ENCODE results near the gene RBM6.
"Not testable (repeated sequence)": the region's sequence is repeated elsewhere in the genome, so short reads cannot be mapped to it uniquely, and the experiment has no call there.

Gene RBM6

DNA sequence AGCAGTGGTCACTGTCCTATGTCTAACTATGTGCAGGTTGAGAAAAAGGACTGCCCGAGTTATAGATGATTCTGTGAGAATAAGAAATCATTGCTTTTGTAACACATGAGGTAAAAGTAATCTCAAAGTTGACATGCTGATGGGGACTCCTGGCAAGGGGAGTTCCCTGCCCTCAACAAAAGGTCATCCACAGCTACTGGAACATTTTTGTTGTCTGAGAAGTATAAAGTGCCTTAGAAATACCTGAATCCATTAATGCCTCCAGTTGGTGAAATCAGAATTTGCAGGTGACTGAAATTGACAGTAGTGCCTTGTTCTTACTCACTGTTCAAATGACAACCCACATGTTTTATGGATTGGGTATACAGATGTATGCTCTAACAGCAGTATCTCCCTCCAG, 105.0 kb downstream of the RBM6 start:
- Histone ChIP-seq H3K27ac (ENCODE audit: low read depth, low read length) (no peak overlapping the region), H3K9me3 (ENCODE audit: control insufficient read depth, insufficient read depth, low read length) (no peaks in the 10 kb centered on the region), H3K4me3 (ENCODE audit: low read depth, low read length) (no peak overlapping the region), H3K4me1 (ENCODE audit: control insufficient read depth, insufficient read depth, low read length) (no peaks in the 10 kb centered on the region), H3K27me3 (ENCODE audit: control insufficient read depth, insufficient read depth, low read length) (no peaks in the 10 kb centered on the region), H3K36me3 (ENCODE audit: control insufficient read depth, insufficient read depth, low read length) (peaks cover 23% of the 10 kb centered on the region), H3K9ac (ENCODE audit: low read depth, low read length) (no peak overlapping the region)

DNA sequence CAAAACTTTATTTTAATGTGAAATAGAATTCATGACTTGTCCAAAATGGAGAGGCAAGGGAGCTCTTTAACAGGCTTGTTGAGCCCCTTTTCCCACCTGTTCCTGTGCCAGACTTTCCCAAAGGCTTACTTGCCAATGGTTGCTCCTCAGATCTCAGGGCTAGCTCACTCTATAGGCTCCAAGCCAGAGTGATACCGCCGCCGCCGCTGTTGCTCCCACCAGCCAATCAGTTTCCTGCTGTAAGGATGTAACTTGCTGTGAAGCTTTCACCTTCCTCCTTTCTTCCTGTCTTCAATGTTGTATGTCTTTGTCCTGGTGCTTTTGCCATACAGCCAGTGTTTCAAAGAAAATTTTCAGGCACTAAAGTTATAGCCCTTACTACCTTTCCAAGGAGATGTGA, 107.5 kb downstream of the RBM6 start:
- peaks cover 39% of the 10 kb centered on the region for H3K36me3 ChIP-seq (ENCODE audit: control insufficient read depth, insufficient read depth, low read length)
- H3K9ac ChIP-seq (ENCODE audit: low read depth, low read length): no peak overlapping the region
- no peak overlapping the region for H3K4me3 ChIP-seq (ENCODE audit: low read depth, low read length)
- H3K27ac ChIP-seq (ENCODE audit: low read depth, low read length): no peak overlapping the region
- no peaks in the 10 kb centered on the region for H3K27me3 ChIP-seq (ENCODE audit: control insufficient read depth, insufficient read depth, low read length)
- no peaks in the 10 kb centered on the region for H3K4me1 ChIP-seq (ENCODE audit: control insufficient read depth, insufficient read depth, low read length)
- no peaks in the 10 kb centered on the region for H3K9me3 ChIP-seq (ENCODE audit: control insufficient read depth, insufficient read depth, low read length)

DNA sequence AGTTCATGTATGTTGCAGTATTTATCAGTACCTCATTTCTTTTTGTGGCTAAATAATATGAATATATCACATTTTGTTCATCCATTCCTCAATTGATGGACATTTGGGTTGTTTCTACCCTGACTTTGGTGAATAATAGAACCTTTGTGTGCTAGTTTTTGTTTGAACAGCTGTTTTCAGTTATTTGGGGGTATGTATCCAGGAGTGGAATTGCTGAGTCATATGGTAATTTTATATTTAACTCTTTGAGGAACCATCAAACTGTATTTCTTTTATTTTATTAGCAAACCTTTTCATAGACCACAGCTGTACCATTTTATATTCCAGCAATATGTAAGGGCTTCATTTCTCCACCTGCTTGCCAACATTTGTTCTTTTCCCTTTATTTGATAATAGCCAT, 110.4 kb downstream of the RBM6 start:
- Histone ChIP-seq H3K36me3 (ENCODE audit: control insufficient read depth, insufficient read depth, low read length) (peaks cover 53% of the 10 kb centered on the region), H3K9me3 (ENCODE audit: control insufficient read depth, insufficient read depth, low read length) (no peaks in the 10 kb centered on the region), H3K27me3 (ENCODE audit: control insufficient read depth, insufficient read depth, low read length) (no peaks in the 10 kb centered on the region), H3K4me1 (ENCODE audit: control insufficient read depth, insufficient read depth, low read length) (no peaks in the 10 kb centered on the region), H3K4me3 (ENCODE audit: low read depth, low read length) (no peak overlapping the region), H3K27ac (ENCODE audit: low read depth, low read length) (no peak overlapping the region), H3K9ac (ENCODE audit: low read depth, low read length) (no peak overlapping the region)

DNA sequence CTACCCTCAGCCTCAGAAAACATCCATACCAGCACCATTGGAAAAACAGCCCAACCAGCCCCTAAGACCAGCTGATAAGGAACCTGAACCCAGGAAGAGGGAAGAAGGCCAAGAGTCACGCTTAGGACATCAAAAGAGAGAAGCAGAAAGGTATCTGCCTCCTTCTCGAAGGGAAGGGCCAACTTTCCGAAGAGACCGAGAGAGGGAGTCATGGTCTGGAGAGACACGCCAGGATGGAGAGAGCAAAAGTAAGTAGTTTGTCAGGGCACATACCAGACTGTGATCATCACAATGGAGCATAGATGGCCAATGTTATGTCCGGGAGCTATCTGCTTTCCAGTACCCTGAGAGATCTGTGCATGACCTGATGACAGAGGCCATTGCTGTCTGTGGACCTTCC, 117.8 kb downstream of the RBM6 start:
- Histone ChIP-seq H3K27me3 (ENCODE audit: control insufficient read depth, insufficient read depth, low read length) (no peaks in the 10 kb centered on the region), H3K36me3 (ENCODE audit: control insufficient read depth, insufficient read depth, low read length) (peaks cover 75% of the 10 kb centered on the region), H3K9ac (ENCODE audit: low read depth, low read length) (no peak overlapping the region), H3K4me3 (ENCODE audit: low read depth, low read length) (no peak overlapping the region), H3K9me3 (ENCODE audit: control insufficient read depth, insufficient read depth, low read length) (no peaks in the 10 kb centered on the region), H3K27ac (ENCODE audit: low read depth, low read length) (no peak overlapping the region), H3K4me1 (ENCODE audit: control insufficient read depth, insufficient read depth, low read length) (no peaks in the 10 kb centered on the region)

DNA sequence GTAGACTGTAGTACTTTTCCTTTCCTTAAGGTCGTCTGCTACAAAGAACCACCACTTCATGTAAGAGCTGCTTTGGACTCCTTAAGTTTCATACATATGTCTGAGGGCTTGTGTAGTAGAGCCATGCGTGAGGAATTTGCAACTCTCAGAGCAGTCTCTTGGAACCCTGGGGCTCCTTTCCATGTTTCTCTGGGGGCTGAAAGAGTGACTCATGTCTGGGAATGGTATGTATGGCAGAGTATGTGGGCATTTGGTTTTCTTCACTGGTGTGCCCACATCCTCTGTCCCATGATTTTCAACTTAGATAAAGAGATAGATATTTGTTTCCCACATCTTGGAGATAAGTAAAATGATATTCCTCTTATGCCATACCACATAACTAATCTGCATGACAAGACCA, 128.2 kb downstream of the RBM6 start:
- no peak overlapping the region for H3K9ac ChIP-seq (ENCODE audit: low read depth, low read length)
- H3K4me3 ChIP-seq (ENCODE audit: low read depth, low read length): no peak overlapping the region
- H3K27ac ChIP-seq (ENCODE audit: low read depth, low read length): no peak overlapping the region
- peaks cover 91% of the 10 kb centered on the region for H3K36me3 ChIP-seq (ENCODE audit: control insufficient read depth, insufficient read depth, low read length)
- no peaks in the 10 kb centered on the region for H3K27me3 ChIP-seq (ENCODE audit: control insufficient read depth, insufficient read depth, low read length)
- H3K4me1 ChIP-seq (ENCODE audit: control insufficient read depth, insufficient read depth, low read length): no peaks in the 10 kb centered on the region
- H3K9me3 ChIP-seq (ENCODE audit: control insufficient read depth, insufficient read depth, low read length): no peaks in the 10 kb centered on the region

DNA sequence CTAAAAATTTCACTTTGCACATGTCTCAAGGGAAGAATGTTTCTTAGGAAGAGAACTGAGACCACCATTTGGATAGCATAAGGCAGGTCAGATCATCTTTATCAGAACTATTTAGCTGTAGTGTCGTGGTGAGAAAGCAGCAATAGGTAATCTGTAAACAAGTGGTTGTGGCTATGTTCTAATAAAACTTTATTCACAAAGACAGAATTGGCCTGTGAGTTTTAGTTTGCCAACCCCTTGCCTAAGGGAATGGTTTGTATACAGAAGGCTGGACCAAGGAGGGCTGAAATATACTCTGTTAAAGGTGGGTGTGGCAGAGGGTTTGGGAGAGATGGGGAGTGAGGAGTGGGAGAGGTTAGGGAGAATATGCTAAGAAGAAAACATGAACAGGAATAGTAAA, 138.1 kb downstream of the RBM6 start:
- no peak overlapping the region for H3K9ac ChIP-seq (ENCODE audit: low read depth, low read length)
- peaks cover 29% of the 10 kb centered on the region for H3K36me3 ChIP-seq (ENCODE audit: control insufficient read depth, insufficient read depth, low read length)
- H3K4me3 ChIP-seq (ENCODE audit: low read depth, low read length): no peak overlapping the region
- H3K27ac ChIP-seq (ENCODE audit: low read depth, low read length): no peak overlapping the region
- no peaks in the 10 kb centered on the region for H3K9me3 ChIP-seq (ENCODE audit: control insufficient read depth, insufficient read depth, low read length)
- no peaks in the 10 kb centered on the region for H3K4me1 ChIP-seq (ENCODE audit: control insufficient read depth, insufficient read depth, low read length)
- H3K27me3 ChIP-seq (ENCODE audit: control insufficient read depth, insufficient read depth, low read length): no peaks in the 10 kb centered on the region

DNA sequence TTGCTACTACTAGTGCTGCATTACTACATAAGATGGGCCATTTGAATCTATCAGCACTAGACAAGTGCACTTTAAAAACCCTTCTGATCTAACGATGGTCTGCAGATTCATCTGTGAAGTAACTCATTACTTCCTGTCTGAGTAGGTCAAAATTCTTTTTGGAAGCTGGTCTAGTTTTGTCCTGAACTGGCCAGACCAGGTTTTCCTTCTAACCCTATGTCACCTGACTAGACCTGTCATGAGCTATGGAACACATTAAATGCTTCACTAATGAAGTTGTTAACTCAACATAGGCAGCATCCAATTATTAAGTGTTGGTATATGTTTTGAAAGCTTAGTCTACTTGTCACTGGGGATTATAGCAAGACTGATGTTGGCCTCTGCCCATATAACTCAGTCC, 138.7 kb downstream of the RBM6 start:
- Histone ChIP-seq H3K9ac (ENCODE audit: low read depth, low read length) (no peak overlapping the region), H3K27ac (ENCODE audit: low read depth, low read length) (no peak overlapping the region), H3K9me3 (ENCODE audit: control insufficient read depth, insufficient read depth, low read length) (no peaks in the 10 kb centered on the region), H3K4me3 (ENCODE audit: low read depth, low read length) (no peak overlapping the region), H3K27me3 (ENCODE audit: control insufficient read depth, insufficient read depth, low read length) (no peaks in the 10 kb centered on the region), H3K36me3 (ENCODE audit: control insufficient read depth, insufficient read depth, low read length) (peaks cover 23% of the 10 kb centered on the region), H3K4me1 (ENCODE audit: control insufficient read depth, insufficient read depth, low read length) (no peaks in the 10 kb centered on the region)

DNA sequence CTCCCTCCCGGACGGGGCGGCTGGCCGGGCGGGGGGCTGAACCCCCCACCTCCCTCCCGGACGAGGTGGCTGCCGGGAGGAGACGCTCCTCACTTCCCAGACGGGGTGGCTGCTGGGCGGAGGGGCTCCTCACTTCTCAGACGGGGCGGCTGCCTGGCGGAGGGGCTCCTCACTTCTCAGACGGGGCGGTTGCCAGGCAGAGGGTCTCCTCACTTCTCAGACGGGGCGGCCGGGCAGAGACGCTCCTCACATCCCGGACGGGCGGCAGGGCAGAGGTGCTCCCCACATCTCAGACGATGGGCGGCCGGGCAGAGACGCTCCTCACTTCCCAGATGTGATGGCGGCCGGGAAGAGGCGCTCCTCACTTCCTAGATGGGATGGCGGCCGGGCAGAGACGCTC, 145.0 kb downstream of the RBM6 start:
- H3K4me3 ChIP-seq (ENCODE audit: low read depth, low read length); H3K27ac ChIP-seq (ENCODE audit: low read depth, low read length); H3K9ac ChIP-seq (ENCODE audit: low read depth, low read length); H3K9me3 ChIP-seq (ENCODE audit: control insufficient read depth, insufficient read depth, low read length); H3K4me1 ChIP-seq (ENCODE audit: control insufficient read depth, insufficient read depth, low read length); H3K27me3 ChIP-seq (ENCODE audit: control insufficient read depth, insufficient read depth, low read length); H3K36me3 ChIP-seq (ENCODE audit: control insufficient read depth, insufficient read depth, low read length): not testable (repeated sequence)

DNA sequence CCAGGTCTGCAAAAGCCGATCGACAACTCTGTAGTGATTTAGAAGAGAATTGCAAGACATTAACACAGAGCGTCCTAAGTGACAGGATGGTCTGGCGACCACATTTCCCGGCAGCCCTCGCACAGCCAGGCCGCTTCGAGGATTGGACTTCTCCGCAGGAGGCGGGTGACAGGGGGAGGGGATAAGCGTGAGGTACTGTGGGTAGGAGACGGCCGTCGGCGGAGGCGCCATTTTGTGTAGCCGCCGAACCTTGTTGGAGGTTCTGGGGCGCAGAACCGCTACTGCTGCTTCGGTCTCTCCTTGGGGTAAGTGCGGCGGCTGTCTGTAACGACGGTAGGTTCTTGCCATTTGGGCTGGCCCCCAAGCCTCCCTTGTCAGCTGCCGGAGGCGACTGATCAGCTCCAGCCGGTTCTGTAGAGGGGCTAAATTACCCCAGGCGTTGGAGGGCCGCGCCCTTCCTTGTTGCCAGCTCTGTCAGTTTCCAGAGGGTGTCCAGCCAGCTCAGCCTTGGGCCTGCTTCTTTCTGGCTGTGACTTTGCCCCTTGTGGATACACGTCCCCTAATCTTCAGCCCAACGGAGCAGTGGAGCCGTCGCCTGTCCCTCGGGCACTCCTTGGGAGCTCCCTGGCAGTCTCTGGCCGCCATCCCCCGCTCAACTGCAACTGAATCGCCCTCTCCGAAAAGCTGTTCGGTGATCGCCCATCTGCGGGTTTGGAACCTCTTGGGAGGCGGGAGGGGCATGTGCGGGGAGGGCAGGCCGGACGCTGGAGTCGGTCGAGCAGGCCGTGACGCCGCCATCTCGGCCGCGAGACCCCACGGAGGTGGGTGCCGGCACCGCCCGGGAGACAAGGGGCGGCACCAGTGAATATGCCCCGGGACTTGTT, 149.0 kb downstream of the RBM6 start, which contains the start of gene RBM5:
TSS of gene RBM5 (plus strand) at position 195 of the 884 bp plus-strand sequence. CDS start 1,516 bp downstream, outside the sequence.
- peaks cover 39% of the 10 kb centered on the region for H3K36me3 ChIP-seq (ENCODE audit: control insufficient read depth, insufficient read depth, low read length)
- H3K9ac ChIP-seq (ENCODE audit: low read depth, low read length): peak within 1 kb of the TSS; percentile 96
- H3K27me3 ChIP-seq (ENCODE audit: control insufficient read depth, insufficient read depth, low read length): no peaks in the 10 kb centered on the region
- no peaks in the 10 kb centered on the region for H3K9me3 ChIP-seq (ENCODE audit: control insufficient read depth, insufficient read depth, low read length)
- H3K27ac ChIP-seq (ENCODE audit: low read depth, low read length): peak within 1 kb of the TSS; percentile 93
- peak within 1 kb of the TSS; percentile 100 for H3K4me3 ChIP-seq (ENCODE audit: low read depth, low read length)
- no peaks in the 10 kb centered on the region; the same call in 1 of the 2 replicates for H3K4me1 ChIP-seq (ENCODE audit: control insufficient read depth, insufficient read depth, low read length)

DNA sequence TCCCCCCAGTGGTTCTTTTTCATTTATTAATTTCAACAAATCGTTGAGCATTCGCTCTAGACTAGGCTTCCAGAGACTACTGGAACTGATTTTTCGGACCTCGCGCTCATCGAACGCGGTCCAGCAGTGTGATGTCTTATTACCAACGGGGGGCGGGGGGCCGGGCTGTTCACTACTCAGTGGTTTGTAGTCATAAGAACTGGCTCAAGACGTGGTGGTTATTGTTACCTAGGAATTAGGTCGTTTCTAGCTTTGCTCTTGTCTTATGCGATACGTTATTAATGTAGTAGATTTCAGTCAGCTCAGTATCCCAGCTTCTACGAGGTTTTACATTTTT, 149.6 kb downstream of the RBM6 start:
- Histone ChIP-seq H3K9me3 (ENCODE audit: control insufficient read depth, insufficient read depth, low read length) (no peaks in the 10 kb centered on the region), H3K27me3 (ENCODE audit: control insufficient read depth, insufficient read depth, low read length) (no peaks in the 10 kb centered on the region), H3K4me3 (ENCODE audit: low read depth, low read length) (peak overlapping the region; percentile 100), H3K27ac (ENCODE audit: low read depth, low read length) (peak overlapping the region; percentile 93), H3K36me3 (ENCODE audit: control insufficient read depth, insufficient read depth, low read length) (peaks cover 45% of the 10 kb centered on the region), H3K9ac (ENCODE audit: low read depth, low read length) (peak overlapping the region; percentile 96), H3K4me1 (ENCODE audit: control insufficient read depth, insufficient read depth, low read length) (no peaks in the 10 kb centered on the region; the same call in 1 of the 2 replicates)

DNA sequence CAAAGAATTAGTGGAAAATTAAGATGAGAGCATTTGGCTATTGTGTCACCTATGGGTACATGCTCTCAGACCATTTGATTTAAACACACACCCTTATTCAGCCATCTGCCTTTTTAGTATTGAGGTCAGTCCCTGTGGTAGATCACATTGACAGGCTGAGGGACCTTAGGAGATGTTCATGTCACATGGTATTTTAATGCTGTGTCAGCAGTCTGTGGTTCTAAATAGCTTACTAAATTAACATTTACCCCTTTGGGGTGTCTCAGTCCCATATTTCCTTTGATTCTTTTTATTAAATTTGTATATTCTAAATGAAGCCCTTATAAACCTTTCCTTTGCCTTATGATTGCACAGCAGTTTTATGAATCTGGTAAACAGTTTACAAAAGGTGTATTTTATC, 151.0 kb downstream of the RBM6 start:
- no peak overlapping the region for H3K27ac ChIP-seq (ENCODE audit: low read depth, low read length)
- H3K27me3 ChIP-seq (ENCODE audit: control insufficient read depth, insufficient read depth, low read length): no peaks in the 10 kb centered on the region
- H3K9ac ChIP-seq (ENCODE audit: low read depth, low read length): no peak overlapping the region
- 0 out of 2 replicates have a peak overlapping the region, but pooled peaks have one; percentile 100 for H3K4me3 ChIP-seq (ENCODE audit: low read depth, low read length)
- no peaks in the 10 kb centered on the region; the same call in 1 of the 2 replicates for H3K4me1 ChIP-seq (ENCODE audit: control insufficient read depth, insufficient read depth, low read length)
- H3K9me3 ChIP-seq (ENCODE audit: control insufficient read depth, insufficient read depth, low read length): no peaks in the 10 kb centered on the region
- H3K36me3 ChIP-seq (ENCODE audit: control insufficient read depth, insufficient read depth, low read length): peaks cover 59% of the 10 kb centered on the region
